Activated CD4-positive, alpha-beta T cell treated with anti-CD3 and anti-CD28 coated beads, Interleukin-2, amount 50 U/mL, for 4 hours (primary cell): ENCODE results near the gene CELF2.
"Not testable (repeated sequence)": the region's sequence is repeated elsewhere in the genome, so short reads cannot be mapped to it uniquely, and the experiment has no call there.

ENCODE experiments used
- DNase-seq, 2 experiments: peaks; one replicate each; pipeline ENCODE4 v3.0.0-alpha.2; 2020

The CELF2 gene

GRCh38 chr10:11177926-11178471, 160.3 kb downstream of the CELF2 start:
- DNase-seq = no peak

DNA sequence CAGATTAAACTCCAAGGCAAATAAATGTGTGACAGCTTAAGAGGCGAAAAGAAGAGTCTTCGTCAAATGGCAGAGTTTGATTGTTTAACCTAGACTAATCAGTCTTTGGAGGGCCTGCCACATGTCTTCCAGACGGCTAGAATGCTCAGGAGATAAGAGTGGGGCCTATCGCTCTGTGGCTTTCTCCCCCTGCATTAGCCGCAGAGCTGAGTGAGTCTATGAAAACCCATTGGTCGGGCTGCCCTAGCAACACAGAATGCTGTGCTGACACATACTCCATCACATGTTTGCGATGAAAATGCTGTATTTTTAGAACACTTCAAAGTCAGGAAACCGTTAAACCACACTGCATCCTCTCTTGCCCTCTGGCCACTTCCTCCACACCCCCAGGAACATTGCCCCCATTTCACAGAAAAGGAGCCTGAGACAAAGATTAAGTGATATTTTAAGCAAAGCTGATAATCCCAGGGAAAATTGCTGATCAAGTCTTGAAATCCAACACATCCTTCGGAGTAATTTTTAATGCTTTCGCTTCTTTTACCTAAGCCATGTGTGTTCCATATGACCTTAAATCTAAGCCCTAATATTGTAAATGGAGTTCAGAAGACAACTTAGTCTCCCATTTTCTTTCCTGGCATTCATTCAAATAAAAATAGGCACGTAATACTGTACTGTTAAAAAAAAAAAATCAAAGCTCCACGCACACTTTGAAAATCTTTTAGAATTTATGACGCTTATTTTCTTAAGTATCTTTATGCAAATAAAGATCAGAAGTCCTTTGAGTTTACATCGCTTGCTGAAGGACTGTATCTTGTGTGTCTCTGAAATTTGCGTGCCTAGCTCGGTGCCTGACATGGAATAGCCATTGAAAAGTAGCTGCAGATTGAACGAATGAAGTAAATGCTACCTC, 161.2 kb downstream of the CELF2 start:
- DNase-seq = peak; percentile 70 to 75

DNA sequence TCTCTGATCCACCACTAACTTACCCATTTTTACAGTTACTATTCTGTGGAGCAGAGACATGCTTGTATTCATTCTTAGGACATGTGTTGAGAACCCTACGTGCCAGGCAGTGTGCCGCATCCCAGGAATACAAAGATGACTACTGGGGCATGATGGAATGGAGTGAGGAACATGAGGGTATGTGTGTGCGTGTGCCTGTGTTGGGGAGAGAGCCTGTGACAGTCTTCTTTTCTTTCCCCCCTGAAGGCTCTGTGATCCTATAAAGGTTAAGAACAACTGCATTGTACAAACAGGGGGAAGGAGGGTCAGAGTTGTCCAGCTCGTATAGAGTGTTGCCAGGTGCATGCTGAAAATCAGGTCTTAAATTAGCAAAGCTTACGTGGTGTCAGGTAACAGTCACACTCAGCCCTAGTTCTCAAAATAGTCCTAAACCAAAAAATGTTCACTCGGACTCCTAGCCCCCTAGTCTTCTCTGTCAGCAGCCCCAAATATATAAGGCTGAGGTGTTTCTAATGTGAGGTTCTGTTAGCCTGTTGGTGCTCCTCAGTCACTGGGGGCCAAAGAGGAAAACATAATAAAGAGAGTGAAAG, 161.9 kb downstream of the CELF2 start:
- DNase-seq = no peak

- peak; percentile 51 to 59 for DNase-seq
Observed at GRCh38 chr10:11180228-11180627, 162.6 kb downstream of the CELF2 start.

DNA sequence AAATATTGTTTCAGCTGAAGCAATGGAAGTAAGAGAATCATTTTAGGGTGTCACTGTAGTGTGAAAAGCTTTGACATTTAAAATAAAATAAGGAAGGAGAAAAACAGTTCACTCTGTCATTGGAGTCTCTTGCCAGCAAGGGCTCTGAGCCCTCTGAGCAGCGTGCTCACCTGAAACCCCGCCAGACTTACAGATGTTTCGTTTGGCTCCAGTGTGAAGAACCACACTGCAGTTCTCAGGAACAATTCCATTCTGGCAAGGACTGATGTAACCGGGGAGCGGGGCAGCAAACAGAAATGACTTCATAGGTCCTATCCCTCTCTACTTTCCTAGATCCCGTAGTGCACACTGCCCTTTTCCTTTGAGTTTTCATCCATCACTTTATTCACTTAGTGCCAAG, 164.3 kb downstream of the CELF2 start:
- DNase-seq = no peak

- no peak for DNase-seq
Observed at GRCh38 chr10:11183015-11183414, 165.3 kb downstream of the CELF2 start.

DNA sequence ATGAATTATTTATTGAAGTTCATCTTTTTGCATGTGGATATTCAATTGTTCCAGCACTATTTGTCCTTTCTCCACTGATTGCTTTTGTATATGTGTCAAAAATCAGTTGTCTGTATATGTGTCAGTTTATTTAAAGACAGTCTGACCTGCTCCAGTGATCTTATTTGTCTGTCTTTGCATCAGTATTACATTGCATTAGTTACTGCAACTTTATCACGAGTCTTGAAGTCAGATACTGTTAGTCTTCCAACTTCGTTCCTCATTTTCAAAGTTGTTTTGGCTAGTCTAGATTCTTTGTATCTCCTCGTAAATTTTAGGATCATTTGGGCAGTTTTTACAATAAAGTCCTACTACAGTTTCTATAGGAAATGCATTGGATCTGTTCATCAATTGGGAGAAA, 166.4 kb downstream of the CELF2 start:
- no peak for DNase-seq

GRCh38 chr10:11185128-11185665, 167.5 kb downstream of the CELF2 start:
- DNase-seq = not testable (repeated sequence)

DNA sequence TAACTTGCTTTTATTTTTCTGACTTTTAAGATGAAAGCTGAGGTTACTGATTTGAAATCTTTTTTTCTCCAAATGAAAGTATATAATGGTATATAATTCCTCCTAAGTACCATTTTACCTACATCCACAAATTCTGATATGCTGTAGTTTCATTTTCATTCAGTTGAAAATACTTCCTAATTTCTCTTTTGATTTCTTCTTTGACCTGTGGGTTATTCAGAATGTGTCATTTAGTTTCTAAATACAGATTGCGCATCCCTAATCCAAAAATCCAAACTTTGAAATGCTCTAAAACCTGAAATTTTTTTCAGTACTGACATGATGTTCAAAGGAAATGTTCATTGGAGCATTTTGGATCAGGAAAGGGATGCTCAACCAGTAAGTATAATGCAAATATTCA, 168.7 kb downstream of the CELF2 start:
- no peak for DNase-seq

DNA sequence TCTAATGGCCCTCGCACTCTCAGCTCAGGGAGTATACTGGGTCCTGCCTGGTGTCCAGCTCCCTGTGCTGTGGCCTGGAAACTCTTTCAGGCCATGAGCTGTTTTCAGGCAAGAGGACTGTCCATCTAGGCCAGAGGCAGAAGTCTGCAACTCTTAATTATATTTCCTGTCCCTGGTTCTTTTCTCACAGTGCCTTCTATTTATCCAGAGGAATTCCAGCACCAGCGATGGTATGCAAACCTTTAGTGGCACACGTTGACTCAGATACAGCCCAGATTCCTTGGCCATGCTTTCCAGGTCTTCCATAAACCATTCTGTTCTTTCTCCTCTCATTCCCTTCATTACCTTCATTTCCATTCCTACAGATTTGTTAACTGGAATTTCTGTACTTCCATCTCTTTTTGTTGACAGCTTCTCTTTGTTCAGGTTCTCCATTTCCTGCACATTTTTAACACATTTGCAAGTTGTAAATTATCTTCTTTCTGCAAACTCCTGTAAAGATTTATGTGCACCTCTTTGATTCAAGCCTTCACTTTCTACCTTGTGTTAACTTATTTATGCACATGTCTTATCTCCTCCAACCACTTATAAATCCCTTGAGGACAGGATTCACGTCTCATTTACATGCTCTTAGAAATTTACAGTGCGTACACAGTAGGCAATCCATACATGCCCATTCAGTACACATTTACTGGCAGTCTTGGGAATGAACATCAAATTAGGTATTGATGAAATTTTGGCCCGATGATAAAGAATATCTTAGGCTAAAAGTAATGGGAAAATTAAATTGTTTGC, 172.1 kb downstream of the CELF2 start:
- no peak for DNase-seq

- no peak for DNase-seq
Observed at GRCh38 chr10:11191190-11191589, 173.5 kb downstream of the CELF2 start.

DNA sequence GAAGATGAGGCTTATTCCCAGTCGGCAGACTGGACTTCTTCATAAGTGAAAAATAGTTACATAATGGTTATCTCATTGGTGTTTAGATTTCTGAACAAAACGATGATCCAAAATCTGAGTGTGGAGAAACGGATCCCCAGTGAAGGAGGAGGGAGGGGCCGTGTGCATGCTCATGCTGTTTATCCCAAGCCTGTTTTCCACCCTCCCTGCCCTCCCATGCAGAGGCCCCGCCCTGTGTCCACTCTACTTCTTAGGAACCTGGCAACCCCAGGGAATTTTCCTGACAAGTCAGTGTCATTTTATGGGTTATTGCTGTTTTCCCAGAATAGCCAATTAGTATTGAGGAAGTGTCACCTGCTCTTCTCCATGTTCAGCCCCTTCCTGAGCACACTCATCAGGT, 174.0 kb downstream of the CELF2 start:
- no peak for DNase-seq

DNA sequence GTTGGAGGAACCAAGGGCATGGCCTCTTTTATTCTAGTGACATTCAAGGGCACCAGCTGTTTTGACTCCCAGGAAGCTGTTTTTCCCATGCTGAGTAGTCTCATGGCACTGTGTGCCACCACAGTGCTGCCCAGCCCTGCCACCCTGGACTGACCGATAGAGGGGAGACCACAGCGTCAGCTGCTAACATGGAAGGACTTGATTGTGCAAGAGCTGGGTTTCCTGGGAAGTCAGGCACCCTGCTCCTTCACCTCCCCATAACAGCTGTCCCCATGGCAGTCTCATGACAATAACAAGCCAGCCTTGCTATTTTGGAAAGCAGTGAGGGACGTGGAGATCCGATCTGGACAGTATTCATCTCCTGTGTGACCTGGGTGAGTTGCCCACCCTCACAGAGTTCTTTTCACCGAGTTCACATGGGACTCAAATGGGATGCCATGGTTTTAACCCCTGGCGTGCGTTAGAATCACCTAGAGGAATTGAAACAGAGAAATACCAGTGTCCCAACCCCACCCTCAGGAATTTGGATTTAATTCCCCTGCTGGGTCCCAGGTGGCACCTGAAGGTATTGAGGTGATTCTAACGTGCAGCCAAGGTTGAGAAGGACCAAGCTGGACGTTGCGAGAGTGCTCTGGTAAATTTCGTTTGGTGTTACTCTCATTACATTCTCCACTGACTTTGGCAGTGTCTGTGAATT, 174.8 kb downstream of the CELF2 start:
- no peak for DNase-seq

GRCh38 chr10:11193001-11193551, 175.4 kb downstream of the CELF2 start:
- no peak for DNase-seq

- DNase-seq = no peak
Observed at GRCh38 chr10:11194859-11195586, 177.4 kb downstream of the CELF2 start.

- no peak for DNase-seq
Observed at GRCh38 chr10:11195623-11196022, 178.0 kb downstream of the CELF2 start.

DNA sequence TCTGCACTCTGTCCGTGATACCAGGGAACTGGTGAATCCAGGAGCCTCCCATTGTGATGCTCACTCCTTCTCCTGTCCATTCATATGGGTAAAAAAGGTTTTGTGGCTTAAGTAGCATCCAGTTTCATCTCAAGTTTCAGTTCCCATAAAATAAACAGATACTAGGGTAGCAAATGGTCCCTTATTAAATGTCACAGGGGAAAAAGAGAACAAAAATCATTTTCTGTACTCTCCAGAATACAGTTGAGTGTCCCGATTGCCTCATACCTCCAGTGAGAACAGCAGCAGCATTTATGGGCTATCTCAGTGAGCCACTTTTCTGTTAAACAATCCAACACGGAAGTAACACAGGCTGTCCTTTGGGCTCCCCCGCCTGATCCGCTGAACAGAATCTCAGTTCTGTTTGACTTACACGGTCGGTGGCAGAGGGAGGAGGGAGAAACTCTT, 179.6 kb downstream of the CELF2 start:
- DNase-seq = no peak

DNA sequence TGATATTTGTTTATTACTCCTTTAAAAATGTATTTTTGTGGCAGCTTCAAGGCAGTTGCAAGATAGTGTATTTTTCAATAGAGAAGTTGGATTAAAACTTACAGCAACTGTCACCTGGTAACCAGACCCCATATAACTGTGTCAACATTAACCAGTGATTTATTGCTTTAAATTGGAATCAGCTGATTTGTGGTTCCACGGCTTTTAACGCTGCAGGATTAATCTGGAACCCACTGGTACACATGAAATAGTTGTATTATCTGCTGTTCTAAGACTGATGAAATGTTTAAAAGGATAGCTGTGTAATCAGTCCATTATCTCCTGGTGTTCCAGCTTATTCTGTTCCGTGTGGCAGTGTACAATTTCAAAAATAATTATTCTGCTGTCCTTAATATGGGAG, 180.2 kb downstream of the CELF2 start:
- DNase-seq = no peak

GRCh38 chr10:11201911-11202310, 184.2 kb downstream of the CELF2 start:
- DNase-seq = no peak

DNA sequence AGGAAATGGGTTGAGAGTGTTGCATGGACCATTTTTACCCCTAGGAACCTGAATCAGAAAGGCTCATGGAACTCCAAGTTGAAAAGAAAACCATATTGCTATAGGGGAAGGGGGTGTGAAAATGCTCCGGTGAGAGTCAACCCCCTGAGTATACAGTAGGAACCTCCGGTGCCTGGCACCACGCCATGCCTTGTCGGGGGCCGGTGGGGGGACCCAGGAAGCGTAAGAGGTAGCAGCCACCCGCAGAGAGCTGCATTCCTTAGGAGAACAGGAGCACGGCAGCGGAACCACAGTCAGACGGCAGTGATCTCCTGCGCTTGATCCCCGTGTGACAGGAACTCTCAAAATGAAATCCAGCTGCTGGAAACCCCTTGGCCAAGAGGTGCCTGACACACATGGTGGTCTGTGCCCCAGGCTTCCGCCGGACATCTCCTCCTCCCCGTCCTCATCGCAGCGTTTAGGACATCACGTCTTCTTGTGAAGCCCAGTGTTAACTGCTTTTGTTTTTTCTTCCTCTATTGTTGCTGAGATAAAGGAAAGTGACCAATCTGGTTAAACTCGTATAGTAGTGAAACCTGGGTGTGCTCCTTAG, 186.8 kb downstream of the CELF2 start:
- no peak for DNase-seq
